ENCODE measurements around the gene STOX2. TPM values are rescaled to one million over a fixed set of nuclear protein-coding genes. Genes with fewer than 3 reads are reported as not detected.
"Not testable (repeated sequence)": the region's sequence is repeated elsewhere in the genome, so short reads cannot be mapped to it uniquely, and the experiment has no call there.

STOX2 gene
- total RNA-seq, 1 experiment from 2014 or later, result not detected

GRCh38 chr4:183926950-183927349 lies 21.8 kb downstream of the STOX2 start:
- in situ Hi-C loops (cut with HindIII; ENCODE audit: low sequenced_read_pairs), result no loop called here
- DNase-seq (ENCODE audit: low spot score), result no peak

- no peak for DNase-seq (ENCODE audit: low spot score)
- in situ Hi-C loops (cut with HindIII; ENCODE audit: low sequenced_read_pairs), result no loop called here
Observed at GRCh38 chr4:183932576-183932975, 27.5 kb downstream of the STOX2 start.

GRCh38 chr4:183934761-183935160 lies 29.7 kb downstream of the STOX2 start:
- no peak for DNase-seq (ENCODE audit: low spot score)
- in situ Hi-C loops (cut with HindIII; ENCODE audit: low sequenced_read_pairs), result no loop called here

GRCh38 chr4:183935355-183936005 lies 30.4 kb downstream of the STOX2 start:
- no peak for DNase-seq (ENCODE audit: low spot score)

GRCh38 chr4:183936047-183936446 lies 30.9 kb downstream of the STOX2 start:
- in situ Hi-C loops (cut with HindIII; ENCODE audit: low sequenced_read_pairs), result no loop called here
- no peak for DNase-seq (ENCODE audit: low spot score)

More at GRCh38 chr4:183935355-183936005, 30.4 kb downstream of the STOX2 start:
- in situ Hi-C loops (cut with HindIII; ENCODE audit: low sequenced_read_pairs), result no loop called here

GRCh38 chr4:183936574-183937345 lies 31.7 kb downstream of the STOX2 start:
- in situ Hi-C loops (cut with HindIII; ENCODE audit: low sequenced_read_pairs), result no loop called here
- no peak for DNase-seq (ENCODE audit: low spot score)

- DNase-seq (ENCODE audit: low spot score), result no peak
- in situ Hi-C loops (cut with HindIII; ENCODE audit: low sequenced_read_pairs), result no loop called here
Observed at GRCh38 chr4:183940864-183941263, 35.8 kb downstream of the STOX2 start.

GRCh38 chr4:183941964-183942363 lies 36.9 kb downstream of the STOX2 start:
- in situ Hi-C loops (cut with HindIII; ENCODE audit: low sequenced_read_pairs), result no loop called here
- DNase-seq (ENCODE audit: low spot score), result no peak

GRCh38 chr4:183945741-183946140 lies 40.6 kb downstream of the STOX2 start:
- in situ Hi-C loops (cut with HindIII; ENCODE audit: low sequenced_read_pairs), result no loop called here
- DNase-seq (ENCODE audit: low spot score), result no peak

- peak; percentile 49 for DNase-seq (ENCODE audit: low spot score)
- in situ Hi-C loops (cut with HindIII; ENCODE audit: low sequenced_read_pairs), result no loop called here
Observed at GRCh38 chr4:183950536-183950935, 45.4 kb downstream of the STOX2 start.

GRCh38 chr4:183952652-183953051 lies 47.5 kb downstream of the STOX2 start:
- in situ Hi-C loops (cut with HindIII; ENCODE audit: low sequenced_read_pairs); DNase-seq (ENCODE audit: low spot score): not testable (repeated sequence)

GRCh38 chr4:183959319-183960045 lies 54.4 kb downstream of the STOX2 start:
- peak; percentile 48 for DNase-seq (ENCODE audit: low spot score)
- in situ Hi-C loops (cut with HindIII; ENCODE audit: low sequenced_read_pairs), result no loop called here

- DNase-seq (ENCODE audit: low spot score), result peak; percentile 95
- in situ Hi-C loops (cut with HindIII; ENCODE audit: low sequenced_read_pairs), result no loop called here
Observed at GRCh38 chr4:183960046-183960420, 54.9 kb downstream of the STOX2 start.

GRCh38 chr4:183960962-183961541 lies 55.9 kb downstream of the STOX2 start:
- in situ Hi-C loops (cut with HindIII; ENCODE audit: low sequenced_read_pairs), result no loop called here

GRCh38 chr4:183961795-183962194 lies 56.7 kb downstream of the STOX2 start:
- DNase-seq (ENCODE audit: low spot score), result no peak
- in situ Hi-C loops (cut with HindIII; ENCODE audit: low sequenced_read_pairs), result no loop called here

More at GRCh38 chr4:183960962-183961541, 55.9 kb downstream of the STOX2 start:
- DNase-seq (ENCODE audit: low spot score), result peak; percentile 56

GRCh38 chr4:183962419-183962818 lies 57.3 kb downstream of the STOX2 start:
- DNase-seq (ENCODE audit: low spot score), result no peak
- in situ Hi-C loops (cut with HindIII; ENCODE audit: low sequenced_read_pairs), result no loop called here

GRCh38 chr4:183966371-183966770 lies 61.3 kb downstream of the STOX2 start:
- DNase-seq (ENCODE audit: low spot score), result no peak
- in situ Hi-C loops (cut with HindIII; ENCODE audit: low sequenced_read_pairs), result no loop called here

GRCh38 chr4:183967266-183967665 lies 62.2 kb downstream of the STOX2 start:
- no peak for DNase-seq (ENCODE audit: low spot score)
- in situ Hi-C loops (cut with HindIII; ENCODE audit: low sequenced_read_pairs), result no loop called here

GRCh38 chr4:183968502-183968901 lies 63.4 kb downstream of the STOX2 start:
- in situ Hi-C loops (cut with HindIII; ENCODE audit: low sequenced_read_pairs), result no loop called here
- DNase-seq (ENCODE audit: low spot score), result no peak

GRCh38 chr4:183968931-183969330 lies 63.8 kb downstream of the STOX2 start:
- no peak for DNase-seq (ENCODE audit: low spot score)
- in situ Hi-C loops (cut with HindIII; ENCODE audit: low sequenced_read_pairs), result no loop called here

All from G401 (cell line).